NCI-H510A (cell line): ENCODE data around the gene COQ9.
"Not testable (repeated sequence)": the region's sequence is repeated elsewhere in the genome, so short reads cannot be mapped to it uniquely, and the experiment has no call there.

Experiments
- DNase-seq: peaks from one replicate; lab custom pipeline; 2025; lab: John Stamatoyannopoulos, UW

COQ9 gene

GRCh38 chr16:57427307-57427706 is 20.0 kb upstream of the COQ9 start:
- DNase-seq, result no peak

GRCh38 chr16:57427824-57428223 is 19.5 kb upstream of the COQ9 start:
- DNase-seq, result no peak

GRCh38 chr16:57430955-57431354 is 16.3 kb upstream of the COQ9 start:
- DNase-seq, result no peak

GRCh38 chr16:57432505-57432904 is 14.8 kb upstream of the COQ9 start:
- no peak for DNase-seq

- no peak for DNase-seq
Measured at GRCh38 chr16:57432989-57433388, 14.3 kb upstream of the COQ9 start.

- no peak for DNase-seq
Measured at GRCh38 chr16:57434003-57434402, 13.3 kb upstream of the COQ9 start.

GRCh38 chr16:57435838-57436237 is 11.4 kb upstream of the COQ9 start:
- DNase-seq, result no peak

- DNase-seq, result not testable (repeated sequence)
Measured at GRCh38 chr16:57439947-57440346, 7.3 kb upstream of the COQ9 start.

- DNase-seq, result not testable (repeated sequence)
Measured at GRCh38 chr16:57440551-57440950, 6.7 kb upstream of the COQ9 start.

GRCh38 chr16:57444711-57445110 is 2.6 kb upstream of the COQ9 start:
- no peak for DNase-seq

GRCh38 chr16:57445510-57445909 is 1.8 kb upstream of the COQ9 start:
- no peak for DNase-seq

- DNase-seq, result peak; percentile 20
Measured at GRCh38 chr16:57446531-57447185, 621 bp upstream of the COQ9 start.

GRCh38 chr16:57452021-57452420 is 4.7 kb downstream of the COQ9 start:
- no peak for DNase-seq

GRCh38 chr16:57462209-57462977 is 15.1 kb downstream of the COQ9 start, which contains the start of gene POLR2C:
Gene POLR2C (plus strand): TSS chr16:57462679. CDS start chr16:57462725, 46 bp downstream.
- DNase-seq, result peak; percentile 48

GRCh38 chr16:57462978-57463362 is 15.7 kb downstream of the COQ9 start:
- DNase-seq, result no peak

GRCh38 chr16:57464523-57464922 is 17.2 kb downstream of the COQ9 start:
- no peak for DNase-seq

GRCh38 chr16:57468346-57468745 is 21.1 kb downstream of the COQ9 start:
- DNase-seq, result no peak

- no peak for DNase-seq
Measured at GRCh38 chr16:57469046-57469445, 21.8 kb downstream of the COQ9 start.

- no peak for DNase-seq
Measured at GRCh38 chr16:57469917-57470470, 22.7 kb downstream of the COQ9 start.

- DNase-seq, result no peak
Measured at GRCh38 chr16:57470711-57471110, 23.4 kb downstream of the COQ9 start.

GRCh38 chr16:57471209-57471608 is 23.9 kb downstream of the COQ9 start:
- DNase-seq, result no peak

- DNase-seq, result no peak
Measured at GRCh38 chr16:57471852-57472664, 24.8 kb downstream of the COQ9 start.
